H1 (cell line): ENCODE measurements around the gene CKB.

ENCODE experiments used
- CREB1 ChIP-seq: IDR thresholded peaks from 2 replicates; pipeline ENCODE4 v1.6.1; 2012; ENCODE audit warnings: inconsistent platforms
- EP300 ChIP-seq, 2 experiments: IDR thresholded peaks; 1 replicate in 1 of 2; 2 replicates in 1 of 2; pipeline ENCODE4 v1.6.1; 2011 to 2012; ENCODE audit warnings: low read depth in 2 of 2, low read length in 2 of 2, mild to moderate bottlenecking in 2 of 2, borderline replicate concordance in 1 of 2, inconsistent platforms in 1 of 2, moderate library complexity in 1 of 2
- JUND ChIP-seq: IDR thresholded peaks from 2 replicates; pipeline ENCODE4 v1.6.1; 2011; ENCODE audit warnings: mild to moderate bottlenecking, improper control_type of control experiment, low read length
- POLR2A ChIP-seq, 2 experiments: IDR thresholded peaks; 1 replicate in 1 of 2; 2 replicates in 1 of 2; pipeline ENCODE4 v1.6.1; 2011; ENCODE audit warnings: low read depth in 2 of 2, low read length in 2 of 2, mild to moderate bottlenecking in 2 of 2; ENCODE audit errors: control extremely low read depth in 1 of 2
- TAF1 ChIP-seq: IDR thresholded peaks from 2 replicates; pipeline ENCODE4 v1.6.1; 2011; ENCODE audit warnings: mild to moderate bottlenecking, low read depth, low read length
- YY1 ChIP-seq: IDR thresholded peaks from 2 replicates; pipeline ENCODE4 v1.6.1; 2011; ENCODE audit warnings: low read depth, mild to moderate bottlenecking, low read length
- TF ChIP-seq, protein P1 (sequence below), 3 experiments: IDR thresholded peaks; 1 replicate in 2 of 3; 2 replicates in 1 of 3; pipeline versions ENCODE4 v1.5.1 to v1.6.1; 2011; ENCODE audit warnings: low read length in 3 of 3, mild to moderate bottlenecking in 3 of 3, inconsistent platforms in 2 of 3, low read depth in 1 of 3, moderate library complexity in 1 of 3; ENCODE audit not compliant: insufficient read depth in 1 of 3; ENCODE audit errors: control extremely low read depth in 1 of 3

DNA sequence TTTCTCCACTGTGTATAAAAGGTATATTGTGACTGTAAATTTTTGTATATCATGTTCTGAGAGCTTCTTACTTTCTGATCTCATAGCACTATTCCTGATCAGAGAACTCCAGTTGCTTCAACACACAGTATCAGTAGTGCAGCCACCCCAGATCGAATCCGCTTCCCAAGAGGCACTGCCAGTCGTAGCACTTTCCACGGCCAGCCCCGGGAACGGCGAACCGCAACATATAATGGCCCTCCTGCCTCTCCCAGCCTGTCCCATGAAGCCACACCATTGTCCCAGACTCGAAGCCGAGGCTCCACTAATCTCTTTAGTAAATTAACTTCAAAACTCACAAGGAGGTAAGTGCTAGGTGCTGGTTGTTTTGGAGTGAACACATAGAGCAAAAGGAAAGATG, 30.9 kb downstream of the CKB start:
- no peak for TF ChIP-seq EP300 (IDR thresholded peaks at IDR 0.05; ENCODE audit: borderline replicate concordance in 1 of 2, low read depth in 2 of 2, low read length in 2 of 2)
- TF ChIP-seq, protein P1, sequence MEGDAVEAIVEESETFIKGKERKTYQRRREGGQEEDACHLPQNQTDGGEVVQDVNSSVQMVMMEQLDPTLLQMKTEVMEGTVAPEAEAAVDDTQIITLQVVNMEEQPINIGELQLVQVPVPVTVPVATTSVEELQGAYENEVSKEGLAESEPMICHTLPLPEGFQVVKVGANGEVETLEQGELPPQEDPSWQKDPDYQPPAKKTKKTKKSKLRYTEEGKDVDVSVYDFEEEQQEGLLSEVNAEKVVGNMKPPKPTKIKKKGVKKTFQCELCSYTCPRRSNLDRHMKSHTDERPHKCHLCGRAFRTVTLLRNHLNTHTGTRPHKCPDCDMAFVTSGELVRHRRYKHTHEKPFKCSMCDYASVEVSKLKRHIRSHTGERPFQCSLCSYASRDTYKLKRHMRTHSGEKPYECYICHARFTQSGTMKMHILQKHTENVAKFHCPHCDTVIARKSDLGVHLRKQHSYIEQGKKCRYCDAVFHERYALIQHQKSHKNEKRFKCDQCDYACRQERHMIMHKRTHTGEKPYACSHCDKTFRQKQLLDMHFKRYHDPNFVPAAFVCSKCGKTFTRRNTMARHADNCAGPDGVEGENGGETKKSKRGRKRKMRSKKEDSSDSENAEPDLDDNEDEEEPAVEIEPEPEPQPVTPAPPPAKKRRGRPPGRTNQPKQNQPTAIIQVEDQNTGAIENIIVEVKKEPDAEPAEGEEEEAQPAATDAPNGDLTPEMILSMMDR (IDR thresholded peaks at IDR 0.05; ENCODE audit: control extremely low read depth in 1 of 3, insufficient read depth in 1 of 3, low read depth in 1 of 3, low read length in 3 of 3): no peak
- no peak for TF ChIP-seq POLR2A (IDR thresholded peaks at IDR 0.05; ENCODE audit: control extremely low read depth in 1 of 2, low read depth in 2 of 2, low read length in 2 of 2)
- TF ChIP-seq TAF1: no peak
- TF ChIP-seq JUND: no peak
- no peak for TF ChIP-seq YY1
- TF ChIP-seq CREB1: no peak
